ENCODE results near the gene GALE. TPM values are rescaled to one million over a fixed set of nuclear protein-coding genes. Genes with fewer than 3 reads are reported as not detected.
"Not testable (repeated sequence)": the region's sequence is repeated elsewhere in the genome, so short reads cannot be mapped to it uniquely, and the experiment has no call there.

The GALE gene
- total RNA-seq, 2 donors from 2014 or later, result 26.3 to 27.3 TPM

DNA sequence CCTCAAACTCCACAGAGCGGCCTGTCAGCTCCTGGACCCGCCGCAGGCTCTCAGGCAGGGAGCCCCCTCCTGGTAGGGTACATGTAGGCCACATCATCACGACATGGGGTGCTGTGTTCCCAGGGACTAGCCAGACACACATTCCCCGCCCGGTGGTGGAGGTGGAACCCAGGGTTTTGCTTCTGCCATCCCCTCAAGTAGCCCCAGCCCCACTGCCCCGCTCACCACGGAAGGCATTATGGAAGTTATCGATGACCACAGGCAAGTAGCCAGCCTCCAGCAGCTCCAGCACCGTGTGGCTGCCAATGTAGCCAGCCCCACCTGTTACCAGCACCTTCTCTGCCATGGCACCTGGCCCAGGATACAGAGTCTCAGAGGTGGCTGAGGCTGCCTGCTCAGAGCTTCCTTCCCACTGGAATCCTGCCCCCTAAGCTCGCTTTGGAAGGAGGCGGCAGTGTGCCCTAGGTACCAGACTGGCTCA lies 1.9 kb downstream of the GALE start:
- 81% methylated on average over 9 of the region's 12 CpGs for WGBS
- intact Hi-C loops (cut with DNase I), result no loop called here
- Histone ChIP-seq H3K27ac (peak overlapping the region; percentile 83 to 87), H3K4me3 (no peak overlapping the region), H3K36me3 (no peaks in the 10 kb centered on the region), H3K9me3 (no peaks in the 10 kb centered on the region), H3K4me1 (replicated peaks) (peaks cover 12% of the 10 kb centered on the region), H3K27me3 (replicated peaks; ENCODE audit: insufficient read depth) (no peaks in the 10 kb centered on the region)
- TF ChIP-seq, protein P1, sequence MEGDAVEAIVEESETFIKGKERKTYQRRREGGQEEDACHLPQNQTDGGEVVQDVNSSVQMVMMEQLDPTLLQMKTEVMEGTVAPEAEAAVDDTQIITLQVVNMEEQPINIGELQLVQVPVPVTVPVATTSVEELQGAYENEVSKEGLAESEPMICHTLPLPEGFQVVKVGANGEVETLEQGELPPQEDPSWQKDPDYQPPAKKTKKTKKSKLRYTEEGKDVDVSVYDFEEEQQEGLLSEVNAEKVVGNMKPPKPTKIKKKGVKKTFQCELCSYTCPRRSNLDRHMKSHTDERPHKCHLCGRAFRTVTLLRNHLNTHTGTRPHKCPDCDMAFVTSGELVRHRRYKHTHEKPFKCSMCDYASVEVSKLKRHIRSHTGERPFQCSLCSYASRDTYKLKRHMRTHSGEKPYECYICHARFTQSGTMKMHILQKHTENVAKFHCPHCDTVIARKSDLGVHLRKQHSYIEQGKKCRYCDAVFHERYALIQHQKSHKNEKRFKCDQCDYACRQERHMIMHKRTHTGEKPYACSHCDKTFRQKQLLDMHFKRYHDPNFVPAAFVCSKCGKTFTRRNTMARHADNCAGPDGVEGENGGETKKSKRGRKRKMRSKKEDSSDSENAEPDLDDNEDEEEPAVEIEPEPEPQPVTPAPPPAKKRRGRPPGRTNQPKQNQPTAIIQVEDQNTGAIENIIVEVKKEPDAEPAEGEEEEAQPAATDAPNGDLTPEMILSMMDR (IDR thresholded peaks at IDR 0.05), result no peak
- TF ChIP-seq POLR2AphosphoS5 (IDR thresholded peaks at IDR 0.05) (no peak), POLR2A (IDR thresholded peaks at IDR 0.05) (no peak)
- DNase-seq (ENCODE audit: low spot score), result no peak

DNA sequence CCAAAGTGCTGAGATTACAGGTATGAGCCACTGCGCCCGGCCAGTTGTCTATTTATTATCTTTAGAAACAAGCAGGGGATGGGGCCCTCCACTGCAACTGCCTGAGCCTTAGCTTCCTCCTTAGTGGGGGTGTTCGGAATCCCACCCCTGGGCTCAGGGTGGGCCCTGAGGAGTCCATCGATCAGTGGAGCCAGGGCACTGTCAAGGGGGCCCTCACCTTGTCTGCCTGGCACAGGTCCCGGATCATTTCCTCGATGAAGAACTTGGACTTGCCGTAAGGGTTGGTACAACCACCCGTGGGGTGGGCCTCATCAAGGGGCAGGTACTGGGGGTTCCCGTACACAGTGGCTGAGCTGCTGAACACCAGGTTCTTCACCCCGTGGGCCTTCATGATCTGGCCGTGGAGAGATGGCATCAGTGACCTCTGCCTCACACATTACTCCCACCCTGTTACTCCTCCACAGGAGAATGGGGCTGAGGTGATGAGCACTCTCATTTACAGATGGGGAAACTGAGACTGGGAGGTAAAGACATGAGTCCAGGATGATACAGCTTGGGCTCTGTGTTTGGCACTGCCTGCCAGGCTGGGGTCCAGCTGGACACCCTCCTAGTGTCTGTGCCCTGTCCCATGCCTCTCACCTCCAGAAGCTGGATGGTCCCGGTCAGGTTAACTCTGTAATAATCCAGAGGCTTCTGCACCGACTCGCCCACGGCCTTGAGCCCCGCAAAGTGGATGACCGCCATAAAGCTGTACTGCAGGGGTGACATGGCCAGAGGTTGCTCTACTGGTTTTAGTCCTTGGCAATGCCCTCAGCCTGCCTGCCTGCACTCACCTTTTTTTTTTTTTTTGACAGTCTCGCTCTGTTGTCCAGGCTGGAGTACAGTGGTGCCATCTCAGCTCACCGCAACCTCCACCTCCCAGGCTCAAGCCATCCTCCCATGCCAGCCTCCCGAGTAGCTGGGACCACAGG lies 2.8 kb downstream of the GALE start:
- DNase-seq (ENCODE audit: low spot score), result no peak

DNA sequence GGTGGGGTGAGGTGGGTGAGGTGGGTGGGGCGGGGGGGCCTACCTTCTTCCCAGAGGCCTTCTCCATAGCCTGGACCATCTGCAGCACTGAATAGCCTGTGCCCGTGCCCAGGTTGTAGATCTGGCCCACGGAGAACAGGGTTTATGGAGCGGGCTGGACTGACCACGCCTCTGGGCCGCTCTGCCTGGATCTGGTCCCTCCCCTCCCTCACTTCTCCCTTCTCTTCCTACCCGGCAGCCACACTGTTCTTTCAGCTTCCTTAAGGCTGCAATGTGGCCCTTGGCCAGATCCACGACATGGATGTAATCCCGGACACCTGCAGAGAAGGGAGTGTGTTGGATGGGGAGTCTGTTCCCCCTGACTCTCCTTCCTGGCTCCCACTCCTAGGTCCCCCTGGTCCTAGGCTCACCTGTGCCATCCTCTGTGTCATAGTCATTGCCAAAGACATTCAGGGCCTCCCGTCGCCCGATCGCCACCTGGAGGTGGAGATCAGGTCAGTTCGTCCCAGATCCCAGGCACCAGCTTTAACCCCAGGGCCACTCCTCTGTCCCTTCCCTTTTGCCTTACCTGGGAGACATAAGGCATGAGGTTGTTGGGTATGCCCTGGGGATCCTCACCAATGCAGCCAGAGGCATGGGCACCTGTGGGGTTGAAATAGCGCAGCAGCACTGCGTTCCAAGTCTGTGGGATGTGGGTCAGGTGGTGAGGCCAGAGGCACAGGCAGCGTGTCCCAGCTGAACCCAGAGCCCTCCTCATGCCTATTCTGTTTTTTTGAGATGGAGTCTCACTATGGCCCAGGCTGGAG lies 3.9 kb downstream of the GALE start:
- Histone ChIP-seq H3K27ac (peak overlapping the region; percentile 34 to 83), H3K9me3 (no peaks in the 10 kb centered on the region), H3K4me3 (no peak overlapping the region), H3K4me1 (replicated peaks) (peaks cover 28% of the 10 kb centered on the region), H3K27me3 (replicated peaks; ENCODE audit: insufficient read depth) (no peaks in the 10 kb centered on the region), H3K36me3 (no peaks in the 10 kb centered on the region)
- intact Hi-C loops (cut with DNase I), result no loop called here
- peak; percentile 56 for DNase-seq (ENCODE audit: low spot score)
- peak; percentile 30 for TF ChIP-seq POLR2AphosphoS5 (IDR thresholded peaks at IDR 0.05)
- TF ChIP-seq, protein P1 (IDR thresholded peaks at IDR 0.05), result no peak
- no peak for TF ChIP-seq POLR2A (IDR thresholded peaks at IDR 0.05)
- 52% methylated on average over 17 of the region's 17 CpGs for WGBS

More for the DNA sequence above, 2.8 kb downstream of the GALE start:
- WGBS, result 77% methylated on average over 20 of the region's 20 CpGs
- no peaks in the 10 kb centered on the region for H3K36me3 ChIP-seq
- H3K27me3 ChIP-seq (replicated peaks; ENCODE audit: insufficient read depth), result no peaks in the 10 kb centered on the region
- no peaks in the 10 kb centered on the region for H3K9me3 ChIP-seq
- peaks cover 21% of the 10 kb centered on the region for H3K4me1 ChIP-seq (replicated peaks)
- H3K27ac ChIP-seq, result peak overlapping the region in 1 of 2 donors; percentile 83
- TF ChIP-seq, protein P1 (IDR thresholded peaks at IDR 0.05), result no peak
- peak; percentile 34 for TF ChIP-seq POLR2AphosphoS5 (IDR thresholded peaks at IDR 0.05)
- intact Hi-C loops (cut with DNase I), result no loop called here
- no peak overlapping the region for H3K4me3 ChIP-seq

DNA sequence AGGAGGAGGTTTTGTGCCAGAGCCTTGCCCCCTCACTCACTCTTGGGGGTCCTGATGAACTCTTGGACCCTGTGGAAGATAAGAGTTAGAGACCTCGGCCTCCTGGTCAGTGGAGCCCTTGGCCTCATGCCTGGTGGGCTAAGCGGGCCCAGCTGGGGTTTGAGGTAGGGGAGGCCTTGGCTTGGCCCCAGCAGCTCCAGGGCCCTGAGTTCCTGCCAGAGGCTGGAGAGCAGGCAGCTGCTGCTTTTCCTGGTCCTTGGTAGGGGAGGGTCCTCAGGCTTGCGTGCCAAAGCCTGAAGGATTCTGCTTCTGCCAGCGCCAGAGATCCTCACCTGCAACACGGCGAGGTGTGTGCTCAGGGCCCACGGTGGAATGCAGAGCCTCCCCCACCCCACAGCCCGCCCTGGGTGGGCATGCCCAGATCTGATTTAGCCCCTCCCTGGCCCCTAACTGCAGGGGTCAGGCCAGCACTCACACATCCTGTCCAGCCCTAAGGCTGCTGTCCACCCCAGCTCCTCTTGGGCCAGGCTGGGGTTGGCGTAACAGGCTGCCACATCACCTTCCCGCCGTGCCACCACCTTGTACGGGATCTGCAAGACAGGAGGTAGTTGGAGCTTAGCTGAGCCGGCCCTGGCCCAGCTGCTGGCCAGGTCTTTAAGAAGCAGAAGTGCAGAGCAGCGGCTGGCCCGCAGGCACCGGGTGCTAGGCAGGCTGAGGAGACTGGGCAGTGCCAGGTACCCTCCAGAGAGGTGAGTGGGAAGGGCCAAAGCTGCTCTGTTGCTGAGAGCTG lies 4.7 kb downstream of the GALE start:
- peaks cover 24% of the 10 kb centered on the region for H3K4me1 ChIP-seq (replicated peaks)
- no peak overlapping the region for H3K4me3 ChIP-seq
- intact Hi-C loops (cut with DNase I), result no loop called here
- H3K27ac ChIP-seq, result peak overlapping the region; percentile 34 to 83
- H3K36me3 ChIP-seq, result no peaks in the 10 kb centered on the region
- WGBS, result 58% methylated on average over 16 of the region's 16 CpGs
- no peak for DNase-seq (ENCODE audit: low spot score)
- no peaks in the 10 kb centered on the region for H3K27me3 ChIP-seq (replicated peaks; ENCODE audit: insufficient read depth)
- TF ChIP-seq, protein P1 (IDR thresholded peaks at IDR 0.05), result no peak
- no peak for TF ChIP-seq POLR2AphosphoS5 (IDR thresholded peaks at IDR 0.05)
- H3K9me3 ChIP-seq, result no peaks in the 10 kb centered on the region

DNA sequence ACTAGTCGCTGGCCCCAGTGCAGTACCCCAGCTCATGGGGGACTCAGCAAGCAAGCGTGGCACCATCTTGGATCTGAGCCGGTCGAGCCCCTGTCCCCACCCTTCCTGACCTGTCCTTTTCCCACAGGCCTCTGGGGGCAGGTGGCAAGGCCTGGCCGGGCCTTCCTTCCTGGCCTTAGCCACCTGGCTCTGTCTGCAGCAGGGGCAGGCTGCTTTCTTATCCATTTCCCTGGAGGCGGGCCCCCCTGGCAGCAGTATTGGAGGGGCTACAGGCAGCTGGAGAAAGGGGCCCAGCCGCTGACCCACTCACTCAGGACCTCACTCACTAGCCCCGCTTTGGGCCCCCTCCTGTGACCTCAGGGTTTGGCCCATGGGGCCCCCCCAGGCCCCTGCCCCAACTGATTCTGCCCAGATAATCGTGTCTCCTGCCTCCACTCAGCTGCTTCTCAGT lies 5.8 kb downstream of the GALE start:
- intact Hi-C loops (cut with DNase I); H3K27ac ChIP-seq; H3K4me3 ChIP-seq; DNase-seq (ENCODE audit: low spot score); H3K27me3 ChIP-seq (replicated peaks; ENCODE audit: insufficient read depth); H3K36me3 ChIP-seq; H3K9me3 ChIP-seq: not testable (repeated sequence)
- WGBS, result 72% methylated on average over 8 of the region's 9 CpGs
- peaks cover 22% of the 10 kb centered on the region for H3K4me1 ChIP-seq (replicated peaks)

Measured in prostate gland (tissue), 2 donors.